ENCODE results near the gene CDC42BPB.

The CDC42BPB gene

GRCh38 chr14:102937331-102938175 lies 119.8 kb downstream of the CDC42BPB start:
- DNase-seq (ENCODE audit: low spot score) = no peak
- TF ChIP-seq CTCF (IDR thresholded peaks at IDR 0.05; ENCODE audit: extremely low read depth, missing control alignments) = no peak

GRCh38 chr14:102935756-102936155 lies 121.6 kb downstream of the CDC42BPB start:
- TF ChIP-seq CTCF (IDR thresholded peaks at IDR 0.05; ENCODE audit: extremely low read depth, missing control alignments) = no peak
- no peak for DNase-seq (ENCODE audit: low spot score)

DNA sequence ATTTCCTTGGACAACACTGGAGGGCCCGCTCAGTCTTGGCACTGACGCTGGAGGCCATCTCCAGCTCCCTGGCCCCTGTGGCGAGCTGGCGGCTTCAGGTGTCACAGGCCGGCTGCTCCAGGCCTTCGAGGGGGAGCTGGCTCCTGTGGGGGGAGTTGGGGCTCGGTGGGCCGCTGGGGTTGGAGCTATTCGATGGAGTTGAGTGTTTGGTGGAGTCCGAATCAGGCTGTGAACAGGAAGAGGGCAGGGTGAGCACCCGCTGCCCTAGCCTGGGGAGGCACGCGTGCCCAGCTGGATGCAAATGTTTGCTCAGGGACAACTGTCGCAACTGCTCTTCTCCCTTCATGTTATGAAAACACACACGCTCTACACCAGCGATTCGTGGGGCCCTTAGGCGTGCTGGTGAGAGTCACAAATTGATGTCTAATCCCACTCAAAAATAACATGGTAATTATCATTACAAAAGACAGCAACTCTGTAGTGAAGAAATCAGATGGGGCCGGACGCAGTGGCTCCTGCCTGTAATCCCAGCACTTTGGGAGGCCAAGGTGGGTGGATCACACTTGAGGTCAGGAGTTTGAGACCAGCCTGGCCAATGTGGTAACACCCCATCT lies 123.6 kb downstream of the CDC42BPB start:
- no peak for DNase-seq (ENCODE audit: low spot score)
- no peak for TF ChIP-seq CTCF (IDR thresholded peaks at IDR 0.05; ENCODE audit: extremely low read depth, missing control alignments)

DNA sequence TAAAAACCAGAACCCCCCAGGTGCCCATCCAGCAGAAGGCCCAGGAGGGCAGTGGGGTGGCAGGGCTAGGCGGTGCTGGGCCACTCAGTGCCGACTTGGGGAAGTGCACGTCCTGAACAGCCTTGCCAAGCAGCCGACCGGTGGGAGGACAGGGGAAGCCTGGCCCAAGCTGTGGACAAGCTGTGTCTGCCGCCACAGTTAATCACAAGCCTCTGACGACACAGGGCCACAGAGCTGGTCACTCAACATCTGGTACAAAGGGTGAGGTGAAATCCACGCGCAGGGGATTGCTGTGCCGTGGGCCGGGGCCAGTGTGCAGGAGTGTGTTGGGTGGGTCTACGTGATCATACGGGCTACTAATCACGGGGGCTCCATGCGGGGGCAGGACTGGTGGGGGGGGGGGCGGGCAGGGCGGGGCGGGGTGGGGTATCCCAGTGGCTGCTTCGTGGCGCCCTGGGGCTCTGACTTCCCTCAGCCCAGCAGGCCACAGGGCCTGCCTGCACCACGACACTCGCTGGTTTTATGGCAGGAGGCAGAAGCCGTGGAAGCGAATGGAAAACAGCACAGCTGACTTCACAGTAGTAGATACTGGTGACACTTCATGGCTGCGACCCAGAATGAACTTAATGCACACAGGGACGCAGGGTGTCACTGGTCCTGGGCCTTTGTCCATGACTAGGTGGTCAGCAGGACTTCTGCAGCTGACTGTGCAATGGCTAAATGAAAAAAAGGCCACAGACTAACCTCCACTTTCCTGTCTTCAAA lies 124.7 kb downstream of the CDC42BPB start:
- no peak for DNase-seq (ENCODE audit: low spot score)
- TF ChIP-seq CTCF (IDR thresholded peaks at IDR 0.05; ENCODE audit: extremely low read depth, missing control alignments) = no peak

DNA sequence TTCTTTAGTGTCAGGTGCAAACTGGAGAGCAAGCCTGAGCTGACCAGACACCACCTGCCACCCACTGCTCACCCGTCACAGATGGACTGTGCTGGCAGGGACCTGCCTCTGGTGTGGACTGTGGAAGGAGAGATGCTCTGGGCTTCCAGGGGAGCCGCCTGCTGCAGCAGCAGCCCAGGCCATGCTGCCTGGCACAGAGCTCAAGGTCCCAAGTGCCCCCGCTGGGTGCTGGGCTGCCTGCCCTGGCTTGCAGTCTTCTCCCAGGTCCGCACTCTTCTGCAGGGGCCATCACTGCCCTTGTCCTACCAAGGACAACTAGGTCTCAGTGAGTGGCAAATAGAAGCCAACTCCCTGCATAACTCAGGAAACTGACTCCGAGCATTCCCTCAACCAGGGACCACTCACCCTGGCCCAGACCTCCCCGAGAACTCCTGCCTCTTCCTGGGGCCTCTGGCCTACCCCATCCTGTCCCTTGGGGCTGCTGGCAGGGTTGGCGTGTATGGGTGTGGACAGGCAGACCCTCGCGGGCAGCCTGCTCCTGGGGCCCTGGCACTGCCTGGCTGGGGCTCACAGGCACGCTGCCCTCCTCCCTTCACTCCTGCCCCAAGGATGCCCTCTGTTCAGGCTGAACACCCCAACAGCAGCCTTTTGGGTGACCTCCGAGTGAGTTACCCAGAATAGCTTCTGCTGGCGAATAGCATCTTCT lies 125.6 kb downstream of the CDC42BPB start:
- TF ChIP-seq CTCF (IDR thresholded peaks at IDR 0.05; ENCODE audit: extremely low read depth, missing control alignments) = no peak
- DNase-seq (ENCODE audit: low spot score) = no peak

DNA sequence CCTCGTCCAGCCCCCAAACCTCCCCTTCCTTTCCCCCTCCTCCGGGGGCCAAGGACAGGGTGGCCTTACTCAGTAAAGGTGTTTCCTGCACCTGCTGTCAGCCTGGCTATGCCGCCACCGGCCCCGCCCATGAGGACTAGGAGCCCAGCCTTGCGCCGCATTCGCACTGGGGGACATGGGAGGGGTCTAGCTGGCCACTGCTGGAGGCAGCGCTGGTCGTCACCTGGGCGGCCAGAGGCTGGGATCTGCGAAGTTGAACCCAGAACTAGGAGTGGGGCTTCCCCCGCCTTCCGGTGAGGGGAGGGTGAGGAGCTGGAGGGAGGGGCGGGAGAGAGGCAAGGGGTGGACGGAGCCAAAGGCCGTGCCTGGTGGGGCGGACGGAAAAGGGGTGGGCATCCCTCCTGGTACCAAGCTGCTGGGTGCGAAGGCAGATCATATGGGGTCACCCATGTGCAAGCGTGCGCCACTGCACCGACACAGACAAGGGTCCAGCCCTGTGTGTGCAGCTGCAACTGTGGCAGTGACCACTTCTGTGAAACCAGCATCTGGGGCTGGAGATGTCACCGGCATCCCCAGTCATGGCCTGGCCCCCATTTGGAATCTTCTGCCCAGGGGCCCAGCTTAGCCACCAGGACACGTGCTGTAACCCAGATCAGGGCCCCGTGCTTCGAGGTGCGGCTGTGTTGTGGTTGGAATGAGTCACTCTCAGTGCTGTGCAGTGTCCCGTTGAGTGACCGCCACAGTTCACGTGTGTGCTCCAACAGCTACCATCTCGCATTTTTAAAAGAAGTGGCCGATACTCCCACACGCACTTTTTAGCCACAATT lies 126.4 kb downstream of the CDC42BPB start:
- no peak for TF ChIP-seq CTCF (IDR thresholded peaks at IDR 0.05; ENCODE audit: extremely low read depth, missing control alignments)

More for the DNA sequence above, 126.4 kb downstream of the CDC42BPB start:
- DNase-seq (ENCODE audit: low spot score) = no peak
